Activated naive CD4-positive, alpha-beta T cell treated with anti-CD3 and anti-CD28 coated beads, Interleukin-2, amount 50 U/mL, for 72 hours (primary cell): ENCODE results near the gene EHMT1. TPM values are rescaled to one million over a fixed set of nuclear protein-coding genes. Genes with fewer than 3 reads are reported as not detected.

ENCODE experiments used
- ATAC-seq, 2 donors: fragments of 150-1000 bp; cut with Tn5 transposase; 2 replicates each; pipeline ENCODE4 v1.10.0; 2021; ENCODE audit warnings: mild to moderate bottlenecking in 2 of 2, moderate library complexity in 2 of 2
- DNase-seq, 2 donors: peaks; one replicate each; pipeline ENCODE4 v3.0.0; 2021 to 2022; ENCODE audit warnings: low spot score in 2 of 2
- H3K27ac Mint-ChIP-seq, 2 donors: one replicate each; pipeline ENCODE4 v1.8.0; 2022; ENCODE audit warnings: mild to moderate bottlenecking in 2 of 2, mixed read lengths in 2 of 2
- H3K36me3 Mint-ChIP-seq, 2 donors: one replicate each; pipeline ENCODE4 v1.8.0; 2022; ENCODE audit warnings: mixed read lengths in 2 of 2
- H3K9me3 Mint-ChIP-seq, 2 donors: one replicate each; pipeline ENCODE4 v1.8.0; 2022; ENCODE audit warnings: mixed read lengths in 2 of 2
- total RNA-seq, 2 donors: library from RNA; stranded (reverse); gene quantifications; one replicate each; pipeline ENCODE4 v1.2.3, GENCODE V29; 2022

The EHMT1 gene
- total RNA-seq, 2 donors from 2014 or later: 80.4 to 85.0 TPM

DNA sequence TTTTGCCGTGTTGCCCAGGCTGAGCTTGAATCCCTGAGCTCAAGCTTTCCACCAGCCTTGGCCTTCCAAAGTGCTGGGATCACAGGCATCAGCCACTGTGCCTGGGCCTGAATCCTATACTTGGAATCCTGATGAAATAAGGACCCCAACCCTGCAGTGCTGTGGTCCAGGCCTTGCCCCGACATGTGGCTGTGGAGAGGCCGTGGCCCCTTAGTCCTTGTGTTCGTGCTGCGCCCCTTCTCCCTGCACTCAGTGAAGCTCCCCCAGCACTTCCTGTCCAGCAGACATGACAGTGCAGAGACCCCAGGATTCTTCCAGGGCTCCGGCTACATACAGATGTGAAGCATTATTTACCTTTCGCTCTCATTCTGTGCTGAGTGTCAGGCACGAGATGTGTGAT lies 52.9 kb downstream of the EHMT1 start:
- Mint-ChIP-seq H3K27ac (no peak overlapping the region), H3K9me3 (no peaks in the 10 kb centered on the region), H3K36me3 (peaks cover 6 to 7% of the 10 kb centered on the region in 2 donors)
- ATAC-seq: no peak
- DNase-seq: no peak

DNA sequence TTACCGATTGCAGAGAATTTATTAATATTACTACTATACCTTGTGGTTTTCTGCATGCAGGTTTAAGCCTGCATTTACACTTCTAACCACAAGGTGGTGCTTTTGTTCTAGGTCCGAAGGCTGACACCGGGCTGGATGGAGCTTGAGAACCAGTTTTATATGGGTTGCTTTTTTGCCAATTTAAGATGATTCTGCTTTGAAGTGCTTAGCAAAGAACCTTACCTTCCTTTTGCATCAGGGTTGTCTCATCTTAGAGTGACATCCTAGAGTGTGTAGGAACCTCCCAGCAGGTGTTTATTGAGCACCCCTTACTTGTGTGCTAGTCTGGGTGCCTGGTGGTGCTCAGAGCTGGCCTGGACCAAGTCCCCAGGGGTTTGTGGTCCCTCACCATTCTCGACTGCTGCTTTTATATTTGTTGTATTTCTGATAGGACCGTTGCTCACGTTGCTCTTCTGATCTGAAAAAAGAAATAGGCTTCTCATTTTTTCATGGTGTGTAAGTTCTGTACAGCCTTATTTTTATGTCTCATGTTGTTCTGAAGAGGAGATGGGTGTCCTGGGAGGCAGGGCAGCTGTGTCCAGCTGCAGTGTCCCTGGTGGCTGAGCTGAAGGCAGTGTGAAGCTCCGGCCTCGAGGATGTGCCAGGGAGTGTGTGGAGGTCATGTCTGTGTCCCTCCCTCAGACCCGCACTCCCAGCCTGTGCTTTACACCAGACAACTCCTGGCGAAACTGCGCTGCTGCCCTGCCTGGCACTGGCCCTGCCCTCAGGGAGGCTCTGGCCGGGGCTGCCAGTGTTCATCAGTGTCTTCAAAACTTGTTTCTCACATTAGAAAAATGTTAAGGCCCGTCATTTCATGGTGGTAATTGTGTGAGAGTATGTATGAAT lies 54.3 kb downstream of the EHMT1 start:
- Mint-ChIP-seq H3K27ac (peak overlapping the region in 1 of 2 donors; percentile 65), H3K9me3 (no peaks in the 10 kb centered on the region), H3K36me3 (peaks cover 6 to 8% of the 10 kb centered on the region in 2 donors)
- ATAC-seq (peak; percentile 59 to 61), DNase-seq (peak in 1 of 2 donors; percentile 40)

DNA sequence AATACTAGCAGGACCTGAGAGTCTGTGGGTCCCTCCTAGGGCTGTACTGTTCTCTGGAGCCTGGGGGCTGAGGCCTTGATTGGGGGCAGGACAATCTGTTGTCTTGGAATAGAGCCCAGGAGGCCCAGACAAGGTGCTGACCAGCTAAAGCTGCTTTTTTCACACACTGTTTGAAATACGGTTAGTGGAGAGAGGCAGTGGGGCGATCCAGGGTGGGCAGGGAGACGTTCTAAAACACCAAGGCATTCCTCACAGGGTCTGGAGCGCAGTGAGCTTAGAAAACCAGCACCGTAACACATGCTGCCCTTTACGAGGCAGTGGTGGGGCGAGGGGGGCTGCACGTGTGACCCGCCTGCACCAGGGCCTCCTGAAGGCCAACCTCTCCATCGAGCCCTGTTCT lies 55.1 kb downstream of the EHMT1 start:
- Mint-ChIP-seq H3K9me3 (no peaks in the 10 kb centered on the region), H3K27ac (peak overlapping the region in 1 of 2 donors; percentile 65), H3K36me3 (peaks cover 6 to 13% of the 10 kb centered on the region in 2 donors)
- ATAC-seq: no peak
- no peak for DNase-seq

DNA sequence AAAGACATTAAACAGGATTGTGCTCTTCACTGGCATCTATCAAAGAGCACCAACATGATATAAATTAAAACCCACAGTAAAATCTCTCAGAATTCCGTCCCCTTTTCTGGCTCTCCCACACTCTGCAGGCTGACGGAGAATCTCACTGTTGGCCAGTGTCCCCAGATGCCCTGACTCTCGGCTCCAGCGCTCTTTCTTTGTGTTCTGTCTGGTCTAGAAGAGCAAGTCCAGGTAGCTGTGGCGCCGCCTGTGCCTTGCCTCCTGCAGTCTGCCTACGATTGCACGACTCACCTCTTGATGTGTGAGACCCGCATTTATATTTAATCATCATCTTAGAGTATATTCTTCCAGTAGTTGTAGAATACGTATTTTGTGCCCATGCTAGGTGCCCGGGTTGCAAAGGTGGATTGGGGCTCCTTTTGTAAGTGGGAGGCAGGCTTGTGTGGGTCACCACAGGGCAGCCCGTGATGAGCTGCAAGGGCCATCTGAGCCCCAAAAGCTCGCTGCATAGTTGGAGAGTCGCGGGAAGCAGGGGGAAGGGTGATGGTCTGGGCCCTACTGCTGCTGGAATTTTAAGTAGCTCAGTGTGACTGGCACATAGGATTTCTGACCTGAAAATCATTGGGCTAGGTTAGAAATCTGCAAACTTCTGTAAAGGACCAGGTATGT lies 55.6 kb downstream of the EHMT1 start:
- DNase-seq (no peak), ATAC-seq (no peak)
- Mint-ChIP-seq H3K27ac (peak overlapping the region; percentile 47 to 65), H3K9me3 (no peaks in the 10 kb centered on the region), H3K36me3 (peaks cover under 1 to 7% of the 10 kb centered on the region in 2 donors)

DNA sequence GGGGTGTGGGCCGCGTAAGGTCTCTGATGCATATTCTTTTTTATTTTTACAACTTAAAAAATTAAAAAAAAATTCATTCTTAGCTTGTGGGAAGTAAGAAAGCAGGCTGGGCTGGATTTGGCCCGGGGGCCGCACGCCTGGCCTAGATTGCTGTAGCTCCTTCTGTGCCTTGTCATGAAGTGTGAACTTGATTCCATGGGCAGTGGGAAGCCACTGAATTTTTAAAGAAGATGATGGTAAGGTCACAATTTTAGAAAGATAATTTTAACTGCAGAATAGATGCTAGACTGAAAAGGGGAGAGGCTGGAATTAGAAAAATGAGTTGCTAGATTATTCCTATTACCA lies 56.1 kb downstream of the EHMT1 start:
- ATAC-seq (no peak), DNase-seq (no peak)
- no peaks in the 10 kb centered on the region for H3K9me3 Mint-ChIP-seq
- H3K27ac Mint-ChIP-seq: no peak overlapping the region
- H3K36me3 Mint-ChIP-seq: peaks cover 0 to 6% of the 10 kb centered on the region in 2 donors

DNA sequence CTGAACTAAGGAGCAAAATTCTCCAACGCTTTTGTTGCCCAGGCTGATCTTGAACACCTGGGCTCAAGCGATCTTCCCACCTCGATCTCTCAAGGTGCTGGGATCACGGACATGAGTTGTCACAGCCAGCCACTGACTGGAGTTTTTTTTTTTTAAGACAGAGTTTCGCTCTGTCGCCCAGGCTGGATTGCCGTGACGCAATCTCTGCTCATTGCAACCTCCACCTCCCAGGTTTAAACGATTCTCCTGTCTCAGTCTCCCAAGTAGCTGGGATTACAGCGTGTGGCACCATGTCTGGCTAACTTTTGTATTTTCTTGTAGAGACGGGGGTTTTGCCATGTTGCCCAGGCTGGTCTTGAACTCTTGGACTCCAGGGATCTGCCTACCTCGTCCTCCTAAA lies 58.2 kb downstream of the EHMT1 start:
- Mint-ChIP-seq H3K36me3 (peaks cover 0 to 6% of the 10 kb centered on the region in 2 donors), H3K9me3 (no peaks in the 10 kb centered on the region), H3K27ac (no peak overlapping the region)
- no peak for DNase-seq
- no peak for ATAC-seq

DNA sequence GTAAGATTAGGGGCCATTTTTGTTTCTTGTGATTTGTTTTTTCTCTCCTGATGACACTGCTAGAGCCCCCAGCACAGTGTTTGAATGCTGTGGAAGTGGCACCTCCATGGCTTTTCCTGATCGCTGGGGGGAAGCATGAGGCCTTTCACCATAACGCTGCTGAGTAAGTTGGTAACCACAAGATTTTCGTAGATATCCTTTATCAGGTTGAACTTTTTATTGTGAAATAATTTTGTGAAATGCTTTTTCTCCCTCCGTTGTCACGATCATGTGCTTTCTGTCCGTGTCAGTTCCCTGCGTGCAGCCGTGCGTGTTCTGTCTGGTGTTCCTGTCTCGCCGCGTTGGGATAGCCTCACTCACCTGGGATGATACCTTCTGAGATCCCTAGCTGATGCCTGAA lies 59.4 kb downstream of the EHMT1 start:
- Mint-ChIP-seq H3K27ac (no peak overlapping the region), H3K36me3 (peaks cover 0 to 6% of the 10 kb centered on the region in 2 donors), H3K9me3 (no peaks in the 10 kb centered on the region)
- no peak for DNase-seq
- ATAC-seq: no peak

DNA sequence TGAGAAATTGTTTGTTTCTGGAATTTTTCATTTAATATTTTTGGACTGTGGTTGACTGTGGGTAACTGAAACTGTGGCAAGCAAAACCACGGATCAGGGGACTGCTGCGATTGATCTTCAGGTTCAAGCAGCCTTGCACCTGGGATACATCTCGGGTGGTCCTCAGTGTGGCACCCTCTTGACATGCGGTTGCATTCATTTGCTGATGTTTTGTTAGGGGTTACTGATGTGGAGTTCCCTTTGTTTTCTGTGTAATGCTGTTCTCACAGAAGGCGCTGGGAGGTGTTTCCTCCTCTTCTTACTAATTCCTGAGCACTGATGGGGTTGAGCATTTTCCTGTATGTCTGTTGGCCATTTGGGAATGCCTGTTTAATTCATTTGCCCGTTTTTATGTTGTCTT lies 60.4 kb downstream of the EHMT1 start:
- Mint-ChIP-seq H3K9me3 (no peaks in the 10 kb centered on the region), H3K36me3 (peaks cover 0 to 6% of the 10 kb centered on the region in 2 donors), H3K27ac (no peak overlapping the region)
- DNase-seq (no peak), ATAC-seq (no peak)

DNA sequence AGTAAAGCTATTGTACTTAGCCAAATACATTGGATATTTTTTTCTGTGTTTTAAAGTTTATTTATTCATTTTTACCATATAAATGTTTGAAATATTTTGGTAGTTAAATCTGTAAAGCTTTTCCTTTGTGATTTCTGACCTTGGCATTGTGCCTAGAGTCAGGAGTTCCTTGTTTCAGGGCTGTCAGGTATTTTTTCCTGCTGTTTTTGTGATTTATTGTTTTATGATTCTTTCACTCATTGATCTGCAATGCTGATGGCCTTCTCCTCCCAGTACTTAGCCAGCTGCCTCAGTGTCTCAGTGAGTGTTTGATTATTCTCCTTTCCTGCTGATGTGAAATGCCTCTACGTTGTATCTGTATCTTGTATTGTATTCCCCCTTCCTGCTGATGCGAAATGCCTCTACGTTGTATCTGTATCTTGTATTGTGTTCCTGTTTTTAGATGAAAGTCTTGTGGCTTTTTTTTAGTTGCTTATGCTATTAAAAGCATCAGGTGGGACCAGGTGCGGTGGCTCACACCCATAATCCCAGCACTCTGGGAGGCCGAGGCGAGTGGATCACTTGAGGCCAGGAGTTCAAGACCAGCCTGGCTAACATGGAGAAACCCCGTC lies 61.0 kb downstream of the EHMT1 start:
- no peak overlapping the region for H3K27ac Mint-ChIP-seq
- DNase-seq (no peak), ATAC-seq (no peak)
- H3K36me3 Mint-ChIP-seq: peaks cover 0 to 6% of the 10 kb centered on the region in 2 donors
- no peaks in the 10 kb centered on the region for H3K9me3 Mint-ChIP-seq

DNA sequence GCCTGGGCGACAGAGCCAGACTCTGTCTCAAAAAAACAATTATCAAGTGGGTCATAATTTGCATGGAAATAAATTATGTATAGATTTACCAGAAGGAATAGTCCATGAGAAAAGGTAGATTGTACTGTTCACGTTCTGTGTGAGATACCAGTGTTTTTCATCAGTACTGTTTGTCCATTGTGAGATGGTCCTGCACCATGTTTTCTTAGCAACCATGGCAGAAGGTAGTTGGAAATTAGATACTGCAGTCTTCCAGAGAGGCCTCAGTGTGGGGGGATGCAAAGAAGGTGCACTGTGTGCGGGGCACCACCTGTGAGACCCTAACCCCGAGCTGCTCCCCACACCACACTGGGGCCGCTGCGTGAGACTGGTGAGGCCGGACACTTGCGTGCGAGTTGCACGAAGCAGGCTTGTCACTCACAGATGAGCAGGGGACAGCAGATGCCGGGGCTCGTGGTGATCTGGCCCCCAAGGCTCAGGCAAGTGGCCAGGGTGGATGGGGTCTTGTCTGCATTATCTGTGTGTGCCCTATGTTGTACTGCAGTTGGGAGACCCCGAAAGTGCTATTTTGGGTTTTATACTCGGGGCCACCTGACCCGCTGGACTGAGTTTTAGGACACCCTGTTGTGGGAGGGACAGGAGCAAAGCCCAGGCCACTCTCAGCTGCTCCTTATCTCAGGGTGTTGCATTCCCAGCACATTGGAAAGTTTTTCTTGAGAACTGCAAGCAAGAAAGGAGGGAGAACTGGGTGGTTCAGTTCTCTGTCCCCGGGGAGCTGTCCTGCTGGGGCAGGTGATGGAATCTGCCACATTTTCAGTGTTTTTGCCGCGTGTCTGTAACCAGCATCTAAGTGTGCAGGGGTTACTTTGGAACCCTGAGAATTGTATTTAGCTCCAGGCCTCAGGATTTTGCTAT lies 61.9 kb downstream of the EHMT1 start:
- Mint-ChIP-seq H3K9me3 (no peaks in the 10 kb centered on the region), H3K36me3 (peaks cover 0 to 6% of the 10 kb centered on the region in 2 donors), H3K27ac (no peak overlapping the region)
- no peak for DNase-seq
- no peak for ATAC-seq

DNA sequence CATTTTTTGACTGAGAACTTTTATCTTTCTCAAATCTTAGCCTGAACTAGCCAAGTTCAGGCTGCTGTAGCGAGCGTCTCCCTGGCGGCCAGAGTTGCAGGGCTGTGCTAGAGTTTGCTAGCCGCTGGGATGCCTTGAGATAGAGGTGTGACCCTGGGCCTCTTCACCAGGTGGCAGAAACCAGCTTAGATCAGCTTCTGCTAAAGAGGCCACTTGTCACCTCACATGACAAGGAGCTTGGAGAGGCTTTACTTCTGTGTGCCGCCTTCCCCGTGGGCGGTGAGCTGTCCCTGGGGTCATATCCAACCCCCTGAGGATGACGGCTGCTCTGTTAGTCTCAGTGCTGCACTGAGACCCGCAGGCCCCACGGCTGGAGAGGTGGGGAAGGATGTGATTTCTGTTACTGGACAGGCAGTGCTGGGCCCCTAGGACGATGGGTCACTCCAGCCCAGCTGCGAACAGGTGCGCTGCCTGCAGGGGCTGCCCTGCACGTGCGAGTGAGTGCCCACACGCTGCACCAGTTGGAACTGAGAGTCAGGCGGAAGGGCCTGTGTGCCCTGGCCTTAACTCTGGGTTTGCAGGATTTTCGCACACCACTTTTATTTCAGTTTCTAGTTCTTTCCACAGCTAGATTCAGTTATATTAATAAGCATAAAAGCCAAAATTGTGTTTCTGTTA lies 63.8 kb downstream of the EHMT1 start:
- ATAC-seq (no peak), DNase-seq (no peak)
- H3K27ac Mint-ChIP-seq: no peak overlapping the region
- H3K9me3 Mint-ChIP-seq: no peaks in the 10 kb centered on the region
- H3K36me3 Mint-ChIP-seq: peaks cover 0 to 6% of the 10 kb centered on the region in 2 donors

DNA sequence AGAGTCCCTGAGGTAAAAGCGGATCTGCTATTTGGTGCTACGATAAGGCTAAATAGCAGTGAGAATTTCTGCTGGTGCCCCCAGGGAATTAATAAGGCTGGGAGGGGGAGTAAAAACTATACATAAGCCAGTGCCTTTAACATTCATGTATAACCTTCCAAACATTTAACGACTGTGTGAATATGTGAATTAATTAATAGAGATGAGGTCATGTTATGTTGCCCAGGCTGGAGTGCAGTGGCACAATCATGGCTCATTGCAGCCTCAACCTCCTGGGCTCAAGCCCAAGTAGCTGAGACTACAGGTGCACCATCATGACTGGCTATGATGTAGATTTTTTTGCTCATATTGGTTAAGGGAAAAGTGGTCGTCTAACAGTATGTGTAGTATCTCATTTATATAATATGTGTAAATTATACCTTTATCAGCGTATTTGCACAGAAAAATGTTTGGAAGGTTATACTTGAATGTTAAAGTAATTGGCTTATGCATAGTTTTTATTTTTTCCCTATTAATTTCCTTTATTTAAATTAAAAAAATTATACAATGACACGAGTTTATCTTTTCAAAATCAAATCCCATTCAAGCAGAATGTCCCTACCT lies 64.6 kb downstream of the EHMT1 start:
- no peak for DNase-seq
- no peaks in the 10 kb centered on the region for H3K9me3 Mint-ChIP-seq
- H3K27ac Mint-ChIP-seq: no peak overlapping the region
- no peak for ATAC-seq
- H3K36me3 Mint-ChIP-seq: peaks cover 0 to 2% of the 10 kb centered on the region in 2 donors

DNA sequence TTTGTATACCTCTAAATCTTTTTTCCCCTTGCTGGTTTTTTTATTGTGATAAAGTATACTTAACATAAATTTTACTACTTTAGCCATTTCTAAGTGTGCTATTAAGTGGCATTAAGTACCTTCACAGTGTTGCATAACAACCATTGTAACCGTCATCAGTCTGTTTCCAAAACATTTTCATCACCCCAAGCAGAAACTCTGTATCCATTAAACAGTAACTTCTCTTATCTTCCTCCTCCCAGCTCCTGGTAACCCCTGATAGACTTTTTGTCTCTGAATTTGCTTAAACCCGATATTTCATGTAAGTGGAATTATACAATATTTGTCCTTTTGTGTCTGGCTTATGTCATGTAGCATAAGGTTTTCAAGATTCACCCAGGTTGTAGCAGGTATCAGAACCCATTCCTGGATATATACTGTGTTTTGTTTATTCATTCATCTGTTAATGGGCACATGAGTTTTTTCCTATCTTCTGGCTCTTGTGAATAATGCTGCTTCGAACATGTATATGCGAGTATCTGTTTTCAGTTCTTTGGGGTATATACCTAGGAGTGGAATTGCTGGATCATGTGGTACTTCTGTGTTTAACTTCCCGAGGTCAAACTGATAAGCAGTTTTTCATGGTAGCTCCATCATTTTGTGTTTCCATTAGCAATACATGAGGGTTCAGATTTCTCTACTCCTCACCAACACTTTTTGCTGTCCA lies 66.4 kb downstream of the EHMT1 start:
- no peak for ATAC-seq
- Mint-ChIP-seq H3K36me3 (no peaks in the 10 kb centered on the region), H3K9me3 (no peaks in the 10 kb centered on the region), H3K27ac (no peak overlapping the region)
- DNase-seq: no peak

DNA sequence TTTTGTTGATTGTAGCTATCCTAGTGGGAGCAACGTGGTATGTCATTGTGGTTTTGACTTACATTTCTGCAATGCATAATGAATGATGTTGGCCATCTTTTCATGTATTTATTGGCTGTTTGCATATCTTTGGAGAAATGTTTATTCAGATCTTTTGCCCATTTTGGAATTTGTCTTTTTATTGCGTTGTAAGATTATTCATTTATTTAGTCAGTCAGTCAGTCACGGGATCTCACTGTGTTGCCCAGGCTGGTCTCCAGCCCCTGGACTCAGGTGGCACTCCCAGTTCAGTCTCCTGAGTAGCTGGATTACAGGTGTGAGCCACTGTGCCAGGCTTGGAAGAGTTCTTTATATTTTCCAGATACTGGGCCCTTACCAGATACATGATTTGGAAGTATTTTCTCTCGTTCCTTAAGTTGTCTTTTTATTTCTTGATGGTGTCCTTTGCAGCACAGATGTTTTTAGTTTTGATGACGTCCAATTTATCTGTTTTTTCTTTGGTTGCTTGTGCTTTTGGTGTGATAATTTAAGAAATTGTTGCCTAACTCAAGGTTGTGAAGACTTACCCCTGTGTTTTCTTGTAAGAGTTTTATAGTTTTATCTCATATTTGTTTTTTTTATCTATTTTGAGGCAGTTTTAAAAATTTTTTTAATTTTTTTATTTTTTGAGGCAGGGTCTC lies 67.1 kb downstream of the EHMT1 start:
- H3K36me3 Mint-ChIP-seq: no peaks in the 10 kb centered on the region
- no peaks in the 10 kb centered on the region for H3K9me3 Mint-ChIP-seq
- DNase-seq: no peak
- no peak overlapping the region for H3K27ac Mint-ChIP-seq
- ATAC-seq: no peak

DNA sequence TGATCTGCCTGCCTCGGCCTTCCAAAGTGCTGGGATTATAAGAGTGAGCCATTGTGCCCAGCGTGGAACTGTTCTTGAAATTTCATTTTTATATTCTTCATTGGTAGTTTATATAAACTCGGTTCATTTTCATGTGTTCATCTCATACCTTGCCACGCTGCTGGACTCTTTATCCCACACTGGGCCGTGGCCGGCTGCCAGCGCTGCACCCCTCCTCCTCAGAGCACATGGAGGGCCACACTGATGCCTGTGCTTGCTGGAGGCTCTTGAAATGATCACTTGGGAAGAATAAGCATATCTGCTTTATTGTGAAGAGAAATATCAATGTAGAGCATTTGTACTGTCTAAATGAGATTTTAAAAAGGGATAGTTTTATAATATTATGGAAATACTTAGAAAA lies 69.5 kb downstream of the EHMT1 start:
- DNase-seq: no peak
- Mint-ChIP-seq H3K36me3 (no peaks in the 10 kb centered on the region), H3K9me3 (no peaks in the 10 kb centered on the region), H3K27ac (no peak overlapping the region)
- no peak for ATAC-seq
